ENCODE results near the gene ITIH5. TPM values are rescaled to one million over a fixed set of nuclear protein-coding genes. Genes with fewer than 3 reads are reported as not detected.
A peak's percentile ranks its signal among the peaks of the same experiment; 100 is the strongest.

The ITIH5 gene
- polyA plus RNA-seq, 12 donors, result 37.9 to 70.7 (median 47.4) TPM; not detected in 1

DNA sequence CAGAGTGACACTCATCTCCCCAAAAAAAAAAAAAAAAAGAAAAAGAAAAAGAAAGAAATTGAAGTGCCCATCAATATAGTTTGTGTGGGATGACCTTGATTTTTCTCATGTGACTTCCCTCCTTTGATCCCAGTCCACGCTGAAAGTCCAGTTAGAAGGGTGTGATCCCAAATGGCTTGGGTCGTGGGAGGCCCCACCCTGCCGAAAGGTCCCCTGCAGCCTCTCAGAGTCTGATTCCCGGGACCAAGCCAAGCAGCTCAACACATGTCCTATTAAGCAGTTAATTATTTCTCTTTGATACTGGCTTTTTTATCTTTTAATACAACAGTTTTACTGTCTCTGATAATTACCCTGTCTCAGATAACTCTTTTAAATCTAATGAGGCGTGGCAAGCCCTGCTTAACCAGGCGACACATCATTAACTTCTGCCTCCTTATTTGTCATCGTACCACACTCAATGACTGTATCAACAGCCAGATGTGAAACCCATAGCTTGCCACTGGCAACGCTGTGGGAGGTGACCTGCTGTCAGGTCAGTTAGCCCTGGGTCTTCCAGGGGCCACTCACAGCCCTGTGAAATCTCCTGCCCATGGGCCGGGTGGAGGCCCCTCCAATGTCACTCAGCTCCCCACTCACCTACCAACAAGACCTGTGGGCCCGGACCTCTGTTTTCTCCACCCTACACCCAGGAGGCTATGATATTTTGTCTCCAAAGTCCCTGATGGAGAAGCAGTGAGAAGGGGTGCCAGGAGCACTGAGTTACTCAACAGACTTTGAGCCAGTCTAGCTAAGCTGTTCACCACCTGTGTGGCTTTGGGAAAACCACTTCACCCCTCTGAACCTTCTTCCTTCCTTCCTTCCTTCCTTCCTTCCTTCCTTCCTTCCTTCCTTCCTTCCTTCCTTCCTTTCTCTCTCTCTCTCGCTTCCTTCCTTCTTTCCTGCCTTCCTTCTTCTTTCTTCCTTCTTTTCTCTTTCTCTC lies 146.0 kb downstream of the ITIH5 start:
- DNase-seq, result no peak

DNA sequence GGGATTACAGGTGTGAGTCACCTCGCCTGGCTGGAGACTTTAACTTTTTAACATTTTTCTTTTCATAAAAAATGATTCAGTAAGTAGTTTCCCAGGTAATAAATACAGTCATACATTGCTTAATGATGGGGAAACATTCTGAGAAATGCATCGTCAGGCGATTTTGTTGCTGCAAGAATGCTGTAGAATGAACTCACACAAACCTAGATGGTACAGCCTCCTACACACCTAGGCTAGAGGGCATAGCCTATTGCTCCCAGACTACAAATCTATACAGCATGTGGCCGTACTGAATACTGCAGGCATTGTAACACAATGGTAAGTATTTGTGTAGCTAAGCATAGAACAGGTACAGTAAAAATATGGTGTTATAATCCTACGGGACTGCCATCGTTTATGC lies 147.4 kb downstream of the ITIH5 start:
- no peak for DNase-seq

DNA sequence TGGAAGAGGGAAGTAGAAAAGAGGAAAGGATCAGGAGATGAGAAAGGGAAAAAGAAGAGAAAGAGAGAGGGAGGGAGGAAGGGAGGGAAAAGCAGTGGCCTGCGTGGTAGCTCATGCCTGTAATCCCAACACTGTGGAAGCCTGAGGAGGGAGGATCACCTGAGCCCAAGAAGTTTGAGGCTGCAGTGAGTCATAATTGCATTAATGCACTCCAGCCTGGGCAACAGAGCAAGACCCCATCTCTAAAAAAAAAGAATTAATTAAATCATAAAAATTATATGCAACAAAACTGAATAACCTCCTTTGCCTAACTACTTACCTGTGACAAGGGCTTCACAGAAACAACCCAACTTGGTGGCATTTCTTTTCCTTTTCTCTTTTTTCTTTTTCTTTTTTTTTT lies 148.1 kb downstream of the ITIH5 start:
- DNase-seq, result no peak

DNA sequence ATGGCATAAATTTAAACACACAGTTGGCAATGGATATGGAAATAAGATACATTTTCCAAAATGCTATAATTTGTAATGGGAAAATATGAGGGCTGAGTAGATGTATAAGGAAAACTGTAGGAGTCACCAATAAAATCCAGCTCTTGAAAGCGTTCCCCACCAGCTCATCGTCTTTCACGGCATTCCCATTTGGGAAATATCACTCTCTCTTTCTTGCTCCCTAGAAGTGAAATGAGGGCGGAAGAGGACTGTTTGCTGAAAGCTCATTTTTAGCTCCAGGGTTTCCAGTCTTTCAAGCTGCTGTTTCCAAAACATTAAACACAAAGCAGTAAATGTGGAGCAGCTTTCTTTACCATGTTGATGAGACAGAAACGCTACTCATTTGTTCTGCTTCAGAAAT lies 151.3 kb downstream of the ITIH5 start:
- peak; percentile 45 for DNase-seq

DNA sequence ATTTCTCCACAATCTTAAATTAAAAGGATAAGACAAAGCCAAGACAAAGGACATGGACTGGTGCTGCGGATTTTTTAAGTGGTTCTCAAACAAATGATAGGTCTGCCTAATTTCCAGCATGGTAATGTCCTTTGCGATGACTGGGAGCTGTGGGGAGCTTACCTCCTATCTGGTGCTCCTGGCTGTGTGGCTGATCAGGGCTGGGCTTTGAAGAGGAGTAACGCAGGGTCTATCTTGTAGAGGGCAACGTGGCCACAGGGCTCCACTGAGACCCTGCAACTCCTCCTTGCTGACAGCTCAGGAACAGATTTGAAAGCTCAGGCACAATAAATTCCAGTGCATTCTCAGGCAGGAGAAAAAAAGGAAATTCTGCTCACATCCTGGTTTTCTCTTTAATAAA lies 152.8 kb downstream of the ITIH5 start:
- DNase-seq, result no peak

DNA sequence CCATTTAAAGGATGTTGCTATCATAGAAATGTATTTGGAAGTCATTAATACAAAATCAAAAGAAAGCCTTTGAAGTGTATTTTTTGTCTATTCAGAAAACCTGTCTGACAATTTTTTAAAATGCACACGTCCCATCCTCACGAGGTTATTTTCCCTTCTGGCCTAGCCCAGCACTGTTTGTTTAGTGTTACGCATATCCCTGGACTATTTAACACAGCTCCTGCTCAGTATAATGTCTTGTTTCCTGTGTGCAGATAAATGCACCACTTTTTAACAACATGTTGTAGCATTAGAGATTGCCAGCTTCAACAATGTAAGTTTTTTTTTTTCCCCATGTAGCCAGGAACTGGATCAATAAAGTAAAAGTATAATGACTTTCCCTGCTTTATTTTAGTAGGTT lies 153.3 kb downstream of the ITIH5 start:
- no peak for DNase-seq

DNA sequence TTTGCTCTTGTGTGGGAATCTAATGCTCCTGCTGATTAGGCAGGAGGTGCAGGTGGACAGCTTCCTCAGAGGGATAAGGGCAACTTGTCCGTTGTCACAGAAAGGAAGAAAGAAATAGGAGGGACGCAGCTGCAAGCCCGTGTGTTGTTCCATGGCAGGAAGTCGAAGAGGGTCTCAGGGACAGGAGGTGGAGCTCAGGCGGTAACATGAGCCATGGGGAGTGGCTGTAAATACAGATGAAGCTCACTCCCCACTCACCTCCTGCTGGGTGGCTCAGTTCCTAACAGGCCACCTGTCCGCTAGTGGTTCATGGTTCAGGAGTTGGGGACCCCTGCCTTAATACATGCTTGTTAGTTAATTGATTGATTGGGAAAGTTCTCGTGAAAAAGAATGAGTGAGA lies 154.3 kb downstream of the ITIH5 start:
- DNase-seq, result no peak

DNA sequence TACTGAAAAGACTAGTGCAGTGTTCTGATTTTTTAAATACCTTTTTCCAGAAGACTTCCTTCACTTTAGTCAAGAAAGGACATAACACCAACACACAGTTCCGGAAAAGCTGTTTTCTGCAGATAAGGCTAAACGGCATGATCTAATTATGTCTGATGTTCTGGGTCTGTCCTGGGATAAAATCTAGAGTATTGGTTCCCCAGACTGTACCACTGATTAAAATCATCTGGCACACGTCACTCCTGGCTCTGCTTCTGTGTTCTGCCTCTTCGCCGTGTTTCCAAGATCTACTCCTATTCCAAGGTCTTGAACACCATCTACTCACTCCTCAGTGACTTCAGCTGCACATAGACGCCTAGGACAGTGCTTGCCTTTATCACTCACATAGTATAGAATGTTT lies 155.2 kb downstream of the ITIH5 start:
- DNase-seq, result no peak

Other genes with a start within 250 kb of the ITIH5 start
- 10 to 100 TPM in 1 of 12 donors, 1 to 10 TPM in 2, under 1 TPM in 7, not detected in 2; 0.12 to 10.8 (median 0.60) TPM for gene ITIH2, start 36.4 kb upstream of the ITIH5 start, polyA plus RNA-seq (ENCODE audit: insufficient read length in 12 of 12)
- 10 to 100 TPM in 11 of 12 donors, not detected in 1; 12.4 to 17.7 (median 14.4) TPM for gene KIN, start 121.0 kb upstream of the ITIH5 start, polyA plus RNA-seq (ENCODE audit: insufficient read length in 12 of 12)
- gene ATP5F1C, start 121.2 kb upstream of the ITIH5 start, polyA plus RNA-seq (ENCODE audit: insufficient read length in 12 of 12), result 100 to 1,000 TPM in 11 of 12 donors, not detected in 1; 192 to 302 (median 261) TPM
- 10 to 100 TPM in 2 of 12 donors, 1 to 10 TPM in 9, not detected in 1; 5.3 to 10.7 (median 5.8) TPM for gene TAF3, start 151.5 kb upstream of the ITIH5 start, polyA plus RNA-seq (ENCODE audit: insufficient read length in 12 of 12)